HCT116 (cell line): ENCODE measurements around the gene PPP1R12C. TPM values are rescaled to one million over a fixed set of nuclear protein-coding genes. Genes with fewer than 3 reads are reported as not detected.

Experiments used
- ATAC-seq: fragments of 200-7000 bp; cut with Tn5 transposase; 2 replicates; pipeline ENCODE4 v1.9.1; 2020; ENCODE audit warnings: mild to moderate bottlenecking, moderate library complexity
- BruUV-seq: library from RNA; stranded (reverse); fragments of 400-500 nt; replicated peaks from 2 replicates; lab custom pipeline; 2021; lab: Mats Ljungman, UMichigan
- CTCF ChIA-PET: fragments of 300-600 bp; sonication (Branson Sonifier 250); formaldehyde crosslinking; loops from one replicate; lab custom pipeline; 2021; ENCODE audit warnings: antibody characterized with exemption; lab: Charles Lee
- POLR2A ChIA-PET: fragments of 300-600, 350-600 bp; sonication (Branson Sonifier 250); formaldehyde crosslinking; loops from one replicate; lab custom pipeline; 2021; ENCODE audit warnings: antibody characterized with exemption; lab: Charles Lee
- RAD21 ChIA-PET, 2 experiments: fragments of 300-600 bp; sonication (Branson Sonifier 250); formaldehyde crosslinking; loops; one replicate each; lab custom pipeline; 2023; ENCODE audit warnings: low total read pairs in 2 of 2; ENCODE audit not compliant: uncharacterized antibody in 2 of 2, unreplicated experiment in 2 of 2, low non-redundant PET in 1 of 2; lab: Charles Lee
- DNase-seq: peaks from one replicate; pipeline ENCODE4 v3.0.0-alpha.2; 2010; ENCODE audit warnings: low read depth, low spot score
- H2AFZ ChIP-seq: fragments of 200-600 bp; shearing (Covaris generic), sonication (generic); 2 replicates; pipeline ENCODE4 v1.6.1; 2017; ENCODE audit warnings: low read depth, mixed run types, mixed read lengths, antibody characterized with exemption, low read length; ENCODE audit not compliant: poor library complexity, severe bottlenecking
- H3K27ac ChIP-seq: 2 replicates; pipeline ENCODE4 v1.5.1; 2012; ENCODE audit warnings: low read depth, low read length
- H3K27me3 ChIP-seq: fragments of 200-600 bp; sonication (generic); 2 replicates; pipeline ENCODE4 v1.6.1; 2016; ENCODE audit warnings: mixed run types, low read length, mixed read lengths; ENCODE audit not compliant: insufficient read depth
- H3K36me3 ChIP-seq, 2 experiments: fragments of 200-500 bp in 1 of 2; fragments of 200-600 bp in 1 of 2; sonication (Bioruptor generic) in 1 of 2; sonication (generic) in 1 of 2; 2 replicates each; pipeline versions ENCODE4 v1.5.1 to v1.6.1; 2014 to 2016; ENCODE audit warnings: low read length in 2 of 2, inconsistent platforms in 1 of 2, mixed read lengths in 1 of 2, mixed run types in 1 of 2; ENCODE audit not compliant: insufficient read depth in 2 of 2, control insufficient read depth in 1 of 2
- H3K4me1 ChIP-seq, 2 experiments: fragments of 200-600 bp in 1 of 2; sonication (generic) in 1 of 2; 2 replicates each; pipeline versions ENCODE4 v1.5.1 to v1.6.1; 2012 to 2017; ENCODE audit warnings: low read length in 2 of 2, inconsistent platforms in 1 of 2, mild to moderate bottlenecking in 1 of 2, mixed read lengths in 1 of 2, mixed run types in 1 of 2, moderate library complexity in 1 of 2; ENCODE audit not compliant: insufficient read depth in 2 of 2, control insufficient read depth in 1 of 2
- H3K4me2 ChIP-seq: fragments of 200-600 bp; sonication (generic); 2 replicates; pipeline ENCODE4 v1.6.1; 2017; ENCODE audit warnings: mixed run types, low read length, mixed read lengths
- H3K4me3 ChIP-seq, 2 experiments: fragments of 200-600 bp in 1 of 2; sonication (generic) in 1 of 2; replicated peaks in 1 of 2; 2 replicates each; pipeline ENCODE4 v1.5.1; 2011 to 2016; ENCODE audit warnings: low read length in 2 of 2, control low read depth in 1 of 2, low read depth in 1 of 2, mild to moderate bottlenecking in 1 of 2, mixed read lengths in 1 of 2, mixed run types in 1 of 2
- H3K79me2 ChIP-seq: fragments of 200-600 bp; sonication (generic); 2 replicates; pipeline ENCODE4 v1.6.1; 2017; ENCODE audit warnings: mild to moderate bottlenecking, mixed run types, low read length, moderate library complexity, mixed read lengths; ENCODE audit not compliant: insufficient read depth
- H3K9ac ChIP-seq: fragments of 200-600 bp; sonication (generic); 2 replicates; pipeline ENCODE4 v1.6.1; 2016; ENCODE audit warnings: low read length, mixed read lengths
- H3K9me2 ChIP-seq: fragments of 200-600 bp; sonication (generic), shearing (Covaris generic); 2 replicates; pipeline ENCODE4 v1.6.1; 2017; ENCODE audit warnings: mixed run types, mild to moderate bottlenecking, moderate library complexity; ENCODE audit not compliant: insufficient read depth
- H3K9me3 ChIP-seq, 2 experiments: fragments of 200-500 bp in 1 of 2; fragments of 200-600 bp in 1 of 2; sonication (Bioruptor generic) in 1 of 2; sonication (generic) in 1 of 2; 2 replicates each; pipeline ENCODE4 v1.6.1; 2014 to 2017; ENCODE audit warnings: low read length in 2 of 2, mixed read lengths in 2 of 2, inconsistent platforms in 1 of 2, low read depth in 1 of 2, mild to moderate bottlenecking in 1 of 2, mixed run types in 1 of 2, moderate library complexity in 1 of 2; ENCODE audit not compliant: control insufficient read depth in 1 of 2, insufficient read depth in 1 of 2
- H4K20me1 ChIP-seq: fragments of 200-600 bp; sonication (generic), shearing (Covaris generic); 2 replicates; pipeline ENCODE4 v1.6.1; 2017; ENCODE audit warnings: mixed run types, mild to moderate bottlenecking, moderate library complexity; ENCODE audit not compliant: insufficient read depth
- CBX3 ChIP-seq: IDR thresholded peaks from 2 replicates; pipeline ENCODE4 v1.6.1; 2012; ENCODE audit warnings: low read depth
- CEBPB ChIP-seq: IDR thresholded peaks from 2 replicates; pipeline ENCODE4 v1.6.1; 2012; ENCODE audit warnings: low read depth
- EGR1 ChIP-seq: IDR thresholded peaks from 2 replicates; pipeline ENCODE4 v1.6.1; 2012; ENCODE audit warnings: low read depth
- FOSL1 ChIP-seq: IDR thresholded peaks from 2 replicates; pipeline ENCODE4 v1.6.1; 2012; ENCODE audit warnings: low read depth
- POLR2AphosphoS5 ChIP-seq: IDR thresholded peaks from 2 replicates; pipeline ENCODE4 v1.6.1; 2011; ENCODE audit warnings: mild to moderate bottlenecking, low read depth, low read length, moderate library complexity
- SIN3A ChIP-seq: IDR thresholded peaks from 2 replicates; pipeline ENCODE4 v1.6.1; 2012; ENCODE audit warnings: low read depth
- SP1 ChIP-seq: IDR thresholded peaks from 2 replicates; pipeline ENCODE4 v1.6.1; 2012; ENCODE audit warnings: low read depth
- intact Hi-C: fragments of 100-400 bp; cut with micrococcal nuclease; formaldehyde crosslinking; loops from 2 replicates; pipeline ENCODE4 v1.10.0; 2022
- total RNA-seq: library from RNA; stranded (reverse); gene quantifications from one replicate; pipeline ENCODE4 v1.2.1, GENCODE V29; 2021; ENCODE audit not compliant: unreplicated experiment
- TF ChIP-seq, protein P1 (sequence below): IDR thresholded peaks from 2 replicates; pipeline ENCODE4 v1.6.1; 2012

PPP1R12C gene
- total RNA-seq, 1 experiment from 2014 or later, result 83.2 TPM

DNA sequence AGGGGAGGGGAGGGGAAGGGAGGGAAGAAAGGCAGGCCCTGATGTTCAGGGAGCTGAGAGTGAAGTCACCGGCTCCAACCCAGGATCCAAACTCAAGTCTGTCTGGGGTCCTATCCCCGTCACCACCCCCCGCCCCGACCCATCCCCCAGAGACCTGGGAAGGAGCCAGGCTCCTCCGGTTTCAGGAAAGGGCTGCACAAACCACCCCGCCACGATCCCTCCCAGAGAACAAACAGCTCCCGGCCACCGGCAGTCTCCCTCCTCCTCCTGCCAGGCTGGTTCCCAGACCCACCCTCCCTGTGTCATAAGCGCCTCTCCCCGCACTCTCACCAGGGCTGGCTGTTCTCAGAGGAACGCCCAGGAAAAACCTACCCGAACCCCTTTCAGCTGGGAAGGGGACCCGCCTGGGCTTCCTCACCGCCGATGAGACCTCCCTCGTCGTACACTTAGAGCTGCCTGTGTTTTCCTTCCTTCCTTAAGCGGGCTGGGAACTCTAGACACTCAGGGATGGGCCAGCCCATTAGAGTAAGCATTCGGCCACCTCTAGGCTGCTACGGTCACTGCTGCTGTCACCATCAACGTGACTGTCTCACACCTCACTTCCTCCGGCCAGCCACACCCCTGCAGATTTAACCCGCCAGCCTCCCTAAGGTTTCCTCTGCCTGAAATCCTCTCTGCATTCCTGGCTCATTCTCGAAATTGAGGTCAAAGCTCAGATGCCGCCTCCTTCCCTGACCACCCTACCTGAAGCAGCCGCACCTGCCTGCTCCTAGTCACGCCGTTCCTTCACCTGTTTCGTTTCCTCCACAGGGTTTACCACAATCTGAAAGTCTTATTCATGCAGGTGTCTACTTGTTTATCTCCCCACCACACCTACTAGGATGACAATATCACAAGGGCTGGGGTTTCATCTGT, 48.2 kb downstream of the PPP1R12C start:
- RAD21 ChIA-PET, result no interaction called here
- Histone ChIP-seq H2AFZ (peak overlapping the region; percentile 14), H3K9me2 (no peaks in the 10 kb centered on the region), H3K27ac (peak overlapping the region; percentile 41), H3K9me3 (no peaks in the 10 kb centered on the region), H4K20me1 (no peaks in the 10 kb centered on the region), H3K4me2 (peak overlapping the region; percentile 99), H3K36me3 (no peaks in the 10 kb centered on the region), H3K4me3 (peak overlapping the region; percentile 50 to 70), H3K9ac (peak overlapping the region; percentile 67), H3K27me3 (no peaks in the 10 kb centered on the region), H3K4me1 (peaks cover 31 to 35% of the 10 kb centered on the region in 2 experiments), H3K79me2 (no peaks in the 10 kb centered on the region)
- TF ChIP-seq SP1 (0 out of 2 replicates have a peak, but pooled peaks have one; percentile 30), FOSL1 (peak; percentile 6; the same call in 1 of the 2 replicates), SIN3A (peak; percentile 87), CEBPB (no peak), CBX3 (no peak), POLR2AphosphoS5 (peak; percentile 60)
- TF ChIP-seq, protein P1, sequence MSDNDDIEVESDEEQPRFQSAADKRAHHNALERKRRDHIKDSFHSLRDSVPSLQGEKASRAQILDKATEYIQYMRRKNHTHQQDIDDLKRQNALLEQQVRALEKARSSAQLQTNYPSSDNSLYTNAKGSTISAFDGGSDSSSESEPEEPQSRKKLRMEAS, result peak; percentile 82
- ATAC-seq (peak; percentile 84), DNase-seq (no peak)
- BruUV-seq, result TSS peak; percentile 59
- CTCF ChIA-PET, result interaction anchor here (1.3 kb wide), 2 partner anchors 11 to 188 kb away, joined by 3 read pairs; no protein-coding TSS in a partner anchor
- POLR2A ChIA-PET, result no interaction called here
- intact Hi-C loops, result no loop called here

DNA sequence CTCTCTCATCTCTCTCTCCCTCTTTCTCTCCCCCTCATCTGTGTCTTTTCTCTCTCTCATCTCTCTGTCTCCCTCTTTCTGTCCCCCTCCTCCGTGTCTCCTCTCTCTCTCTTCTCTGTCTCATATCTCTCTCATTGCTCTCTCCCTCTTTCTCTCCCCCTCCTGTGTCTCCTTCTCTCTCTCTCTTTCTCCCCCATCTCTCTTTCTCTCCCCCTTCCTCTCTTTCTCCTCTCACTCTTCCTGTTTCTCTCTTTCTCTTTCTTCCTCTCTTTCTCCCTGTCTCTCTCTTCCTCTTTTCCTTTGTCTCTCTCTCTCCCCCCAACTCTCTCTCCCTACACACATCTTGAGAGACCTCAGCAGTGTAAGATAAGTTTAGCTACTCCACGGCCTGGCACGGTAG, 49.6 kb downstream of the PPP1R12C start:
- no peak overlapping the region for H3K4me3 ChIP-seq
- RAD21 ChIA-PET, result no interaction called here
- H3K27ac ChIP-seq, result no peak overlapping the region
- H3K9ac ChIP-seq, result no peak overlapping the region
- no TSS peak for BruUV-seq
- DNase-seq, result no peak
- H3K9me2 ChIP-seq, result no peaks in the 10 kb centered on the region
- H3K9me3 ChIP-seq, result no peaks in the 10 kb centered on the region
- no peaks in the 10 kb centered on the region for H3K27me3 ChIP-seq
- no peak for ATAC-seq
- POLR2A ChIA-PET, result no interaction called here
- no peak overlapping the region for H3K4me2 ChIP-seq
- intact Hi-C loops, result no loop called here
- peaks cover under 1% of the 10 kb centered on the region; the same call in 1 of the 2 replicates for H3K79me2 ChIP-seq
- H2AFZ ChIP-seq, result no peak overlapping the region
- H3K36me3 ChIP-seq, result no peaks in the 10 kb centered on the region
- H4K20me1 ChIP-seq, result no peaks in the 10 kb centered on the region
- TF ChIP-seq CBX3 (no peak), SP1 (no peak), EGR1 (no peak), CEBPB (no peak)
- TF ChIP-seq, protein P1, result no peak
- TF ChIP-seq, all 23 proteins: peak for 0
- H3K4me1 ChIP-seq, result peaks cover 31 to 38% of the 10 kb centered on the region in 2 experiments
- CTCF ChIA-PET, result no interaction called here
